GM12891 (cell line): ENCODE measurements around the gene LDOC1.

Experiments used
- POLR2A ChIP-seq: IDR thresholded peaks from 2 replicates; pipeline ENCODE4 v1.6.1; 2011; ENCODE audit warnings: low read depth, low read length, control low read depth
- TAF1 ChIP-seq: IDR thresholded peaks from 2 replicates; pipeline ENCODE4 v1.6.1; 2011; ENCODE audit warnings: low read depth, low read length, control low read depth

- no peak for TF ChIP-seq POLR2A
- no peak for TF ChIP-seq TAF1
Measured at GRCh38 chrX:141221611-141222010, 44.7 kb upstream of the LDOC1 start.
